ENCODE data around the gene IL21R. TPM values are rescaled to one million over a fixed set of nuclear protein-coding genes. Genes with fewer than 3 reads are reported as not detected.

The IL21R gene
- total and polyA plus RNA-seq, 10 of the 15 experiments (the other 5 are each of a cell fraction or from before 2014, with no cell fraction given), result 5.3 to 138 (median 82.5) TPM

GRCh38 chr16:27381974-27382855, 19.8 kb upstream of the IL21R start:
- no peak for DNase-seq (ENCODE audit: low read depth, low spot score)
- Histone ChIP-seq H3K79me2 (ENCODE audit: control insufficient read depth, insufficient read depth, low read length) (no peaks in the 10 kb centered on the region), H3K4me3 (no peak overlapping the region), H2AFZ (ENCODE audit: control insufficient read depth, low read depth, low read length) (no peak overlapping the region), H3K9ac (ENCODE audit: control insufficient read depth, insufficient read depth, low read length) (no peak overlapping the region), H3K27ac (ENCODE audit: control insufficient read depth, insufficient read depth) (no peak overlapping the region), H3K4me2 (ENCODE audit: control insufficient read depth, insufficient read depth) (no peak overlapping the region), H3K27me3 (replicated peaks in 1 of 2; ENCODE audit: control insufficient read depth in 2 of 2, insufficient read depth in 2 of 2, low read length in 1 of 2) (no peaks in the 10 kb centered on the region), H4K20me1 (ENCODE audit: control insufficient read depth, insufficient read depth) (no peaks in the 10 kb centered on the region), H3K4me1 (ENCODE audit: control insufficient read depth, insufficient read depth, low read length) (peaks cover 32% of the 10 kb centered on the region), H3K9me3 (replicated peaks; ENCODE audit: control insufficient read depth, insufficient read depth, low read length) (peaks cover 22% of the 10 kb centered on the region), H3K36me3 (ENCODE audit: control insufficient read depth in 2 of 2, insufficient read depth in 2 of 2, low read length in 1 of 2) (no peaks in the 10 kb centered on the region)
- SMC1A ChIA-PET (ENCODE audit: uncharacterized antibody, unreplicated experiment), result no interaction called here
- CTCF ChIA-PET, result interaction anchor here (0.6 to 1.5 kb wide), 4 partner anchors 14 to 27 kb away, joined by 3 to 5 read pairs (median 4); no protein-coding TSS in a partner anchor
- no peak for ATAC-seq
- RAD21 ChIA-PET (ENCODE audit: unreplicated experiment), result no interaction called here
- no peak for FAIRE-seq
- intact Hi-C loops (cut with micrococcal nuclease; ENCODE audit: unreplicated experiment) (no loop called here), in situ Hi-C loops (cut with MboI) (no loop called here)
- TF ChIP-seq IRF5 (IDR thresholded peaks at IDR 0.05; ENCODE audit: borderline replicate concordance) (no peak), POLR2A (IDR thresholded peaks at IDR 0.05; ENCODE audit: low read depth, low read length) (no peak), BRCA1 (IDR thresholded peaks at IDR 0.05; ENCODE audit: low read depth, low read length) (no peak), CREB1 (IDR thresholded peaks at IDR 0.05; ENCODE audit: low read depth) (peak; percentile 68), IKZF2 (IDR thresholded peaks at IDR 0.05) (0 out of 4 replicates have a peak, but pooled peaks of 1 of the 2 experiments have one; percentile 11), SREBF1 (IDR thresholded peaks at IDR 0.05; ENCODE audit: low read length) (no peak), EP300 (IDR thresholded peaks at IDR 0.05; ENCODE audit: borderline replicate concordance in 1 of 2, control insufficient read depth in 1 of 2, low read depth in 2 of 2, low read length in 2 of 2) (no peak), SIX5 (IDR thresholded peaks at IDR 0.05; ENCODE audit: low read depth, low read length, severe bottlenecking) (no peak), CUX1 (IDR thresholded peaks at IDR 0.05; ENCODE audit: insufficient replicate concordance, low read depth, low read length) (no peak), EED (IDR thresholded peaks at IDR 0.05; ENCODE audit: low read depth) (no peak), EGR1 (IDR thresholded peaks at IDR 0.05; ENCODE audit: borderline replicate concordance in 1 of 2, low read depth in 2 of 2, low read length in 2 of 2) (no peak), CREM (IDR thresholded peaks at IDR 0.05; ENCODE audit: low read depth) (peak; percentile 62; the same call in 1 of the 2 replicates), KDM1A (IDR thresholded peaks at IDR 0.05; ENCODE audit: borderline replicate concordance) (no peak), PML (IDR thresholded peaks at IDR 0.05; ENCODE audit: low read length) (no peak)
- TF ChIP-seq, protein P1, sequence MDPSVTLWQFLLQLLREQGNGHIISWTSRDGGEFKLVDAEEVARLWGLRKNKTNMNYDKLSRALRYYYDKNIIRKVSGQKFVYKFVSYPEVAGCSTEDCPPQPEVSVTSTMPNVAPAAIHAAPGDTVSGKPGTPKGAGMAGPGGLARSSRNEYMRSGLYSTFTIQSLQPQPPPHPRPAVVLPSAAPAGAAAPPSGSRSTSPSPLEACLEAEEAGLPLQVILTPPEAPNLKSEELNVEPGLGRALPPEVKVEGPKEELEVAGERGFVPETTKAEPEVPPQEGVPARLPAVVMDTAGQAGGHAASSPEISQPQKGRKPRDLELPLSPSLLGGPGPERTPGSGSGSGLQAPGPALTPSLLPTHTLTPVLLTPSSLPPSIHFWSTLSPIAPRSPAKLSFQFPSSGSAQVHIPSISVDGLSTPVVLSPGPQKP (IDR thresholded peaks at IDR 0.05; ENCODE audit: low read depth, low read length), result no peak
- POLR2A ChIA-PET, result interaction anchor here (0.6 kb wide), 1 partner anchor 35 kb away, joined by 4 read pairs; no protein-coding TSS in a partner anchor
- no TSS peak for BruUV-seq (replicated peaks)
- 91% methylated on average over 10 of the region's 10 CpGs for whole genome bisulfite sequencing (ENCODE audit: insufficient coverage, insufficient replicate concordance, low lambda C conversion rate, missing lambda C conversion rate)
